ENCODE results near the gene DOCK2. TPM values are rescaled to one million over a fixed set of nuclear protein-coding genes. Genes with fewer than 3 reads are reported as not detected.

DOCK2 gene
- total and polyA plus RNA-seq, 12 donors, result 3.3 to 59.5 (median 21.0) TPM

DNA sequence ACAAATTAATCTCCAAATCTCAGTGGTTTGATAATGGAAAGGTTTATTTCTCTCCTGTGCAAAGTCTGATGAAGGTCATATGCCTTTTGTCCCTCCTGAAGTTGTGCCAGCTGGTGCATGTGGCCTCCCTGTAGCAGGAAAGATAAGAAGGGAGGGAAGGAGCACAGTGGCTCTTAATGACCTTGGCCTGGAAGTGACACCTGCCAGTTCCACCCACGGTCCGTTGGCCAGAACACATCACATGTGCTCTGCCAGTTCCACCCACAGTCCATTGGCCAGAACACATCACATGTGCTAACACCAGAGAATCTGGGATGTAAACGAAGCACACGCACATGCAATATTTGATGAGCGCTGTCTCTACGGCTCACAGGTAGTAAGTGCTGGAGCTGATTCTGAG lies 130.9 kb downstream of the DOCK2 start:
- H3K4me1 ChIP-seq (replicated peaks in 1 of 2), result peaks cover 4 to 9% of the 10 kb centered on the region in 2 donors
- TF ChIP-seq, protein P1, sequence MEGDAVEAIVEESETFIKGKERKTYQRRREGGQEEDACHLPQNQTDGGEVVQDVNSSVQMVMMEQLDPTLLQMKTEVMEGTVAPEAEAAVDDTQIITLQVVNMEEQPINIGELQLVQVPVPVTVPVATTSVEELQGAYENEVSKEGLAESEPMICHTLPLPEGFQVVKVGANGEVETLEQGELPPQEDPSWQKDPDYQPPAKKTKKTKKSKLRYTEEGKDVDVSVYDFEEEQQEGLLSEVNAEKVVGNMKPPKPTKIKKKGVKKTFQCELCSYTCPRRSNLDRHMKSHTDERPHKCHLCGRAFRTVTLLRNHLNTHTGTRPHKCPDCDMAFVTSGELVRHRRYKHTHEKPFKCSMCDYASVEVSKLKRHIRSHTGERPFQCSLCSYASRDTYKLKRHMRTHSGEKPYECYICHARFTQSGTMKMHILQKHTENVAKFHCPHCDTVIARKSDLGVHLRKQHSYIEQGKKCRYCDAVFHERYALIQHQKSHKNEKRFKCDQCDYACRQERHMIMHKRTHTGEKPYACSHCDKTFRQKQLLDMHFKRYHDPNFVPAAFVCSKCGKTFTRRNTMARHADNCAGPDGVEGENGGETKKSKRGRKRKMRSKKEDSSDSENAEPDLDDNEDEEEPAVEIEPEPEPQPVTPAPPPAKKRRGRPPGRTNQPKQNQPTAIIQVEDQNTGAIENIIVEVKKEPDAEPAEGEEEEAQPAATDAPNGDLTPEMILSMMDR (IDR thresholded peaks at IDR 0.05), result no peak
- TF ChIP-seq POLR2A (IDR thresholded peaks at IDR 0.05), result no peak
- no peaks in the 10 kb centered on the region for H3K36me3 ChIP-seq (replicated peaks in 1 of 2)
- no peaks in the 10 kb centered on the region for H3K9me3 ChIP-seq (replicated peaks in 1 of 3)
- intact Hi-C loops (cut with DNase I), result no loop called here
- DNase-seq, result peak; percentile 42 to 91 (median 84)
- no peaks in the 10 kb centered on the region for H3K27me3 ChIP-seq
- peak overlapping the region in 2 of 5 donors; percentile 22 to 52 for H3K27ac ChIP-seq
- no peak overlapping the region for H3K4me3 ChIP-seq
- WGBS, 4 donors, result 50 to 56% (median 54%) methylated on average over 6 of the region's 6 CpGs

DNA sequence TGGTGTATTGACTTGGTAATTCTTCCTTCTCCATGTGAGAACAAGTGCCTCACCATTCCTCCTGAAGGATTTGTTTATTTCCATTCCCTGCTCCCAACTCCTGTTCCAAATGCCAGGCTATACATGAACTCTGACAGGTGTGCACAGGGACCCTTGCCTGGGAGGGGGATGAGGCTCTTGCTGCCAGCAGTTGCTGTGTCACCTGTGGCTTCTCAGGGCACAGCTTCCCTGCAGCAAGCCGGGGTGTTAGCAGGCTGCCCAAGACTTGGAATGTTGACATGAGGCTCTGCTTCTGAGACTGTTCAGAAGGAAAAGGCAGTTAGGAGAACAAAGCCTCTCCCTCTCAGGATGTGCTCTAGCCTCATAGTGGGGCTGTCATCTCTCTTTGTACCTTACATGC lies 131.3 kb downstream of the DOCK2 start:
- H3K36me3 ChIP-seq (replicated peaks in 1 of 2), result no peaks in the 10 kb centered on the region
- TF ChIP-seq, protein P1 (IDR thresholded peaks at IDR 0.05), result no peak
- no peak for TF ChIP-seq POLR2A (IDR thresholded peaks at IDR 0.05)
- intact Hi-C loops (cut with DNase I), result no loop called here
- no peak for DNase-seq
- H3K4me1 ChIP-seq (replicated peaks in 1 of 2), result peaks cover 4 to 8% of the 10 kb centered on the region in 2 donors
- H3K27ac ChIP-seq, result peak overlapping the region in 1 of 5 donors; percentile 52
- WGBS, 4 donors, result 56 to 75% (median 71%) methylated on average over 1 of the region's 1 CpG; no CpG with 5 or more reads in 1 of the 4 donors
- H3K27me3 ChIP-seq, result no peaks in the 10 kb centered on the region
- no peak overlapping the region for H3K4me3 ChIP-seq
- no peaks in the 10 kb centered on the region for H3K9me3 ChIP-seq (replicated peaks in 1 of 3)

DNA sequence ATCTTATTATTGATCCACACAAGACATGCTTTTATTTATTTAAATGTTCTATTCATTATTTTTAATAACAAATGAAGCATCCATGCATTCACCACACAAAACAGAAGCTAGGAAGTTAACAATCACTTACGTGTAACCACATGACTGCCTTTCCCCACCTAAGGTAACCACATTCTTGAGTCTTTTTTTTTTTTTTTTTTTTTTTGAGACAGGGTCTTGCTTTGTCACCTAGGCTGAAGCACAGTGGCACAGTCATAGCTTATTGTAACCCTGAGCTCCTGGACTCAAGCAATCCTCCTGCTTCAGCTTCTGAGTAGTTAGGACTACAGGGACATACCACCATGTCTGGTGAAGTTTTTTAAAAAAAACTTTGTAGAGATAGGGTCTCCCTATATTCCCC lies 133.0 kb downstream of the DOCK2 start:
- Histone ChIP-seq H3K27me3 (no peaks in the 10 kb centered on the region), H3K4me3 (no peak overlapping the region), H3K4me1 (replicated peaks in 1 of 2) (peaks cover 0 to 4% of the 10 kb centered on the region in 2 donors), H3K27ac (no peak overlapping the region), H3K36me3 (replicated peaks in 1 of 2) (no peaks in the 10 kb centered on the region), H3K9me3 (replicated peaks in 1 of 3) (no peaks in the 10 kb centered on the region)
- DNase-seq, result no peak
- 82 to 91% (median 87%) methylated on average over 1 of the region's 1 CpG for WGBS, 4 donors
- no peak for TF ChIP-seq POLR2A (IDR thresholded peaks at IDR 0.05)
- TF ChIP-seq, protein P1 (IDR thresholded peaks at IDR 0.05), result no peak
- intact Hi-C loops (cut with DNase I), result no loop called here

DNA sequence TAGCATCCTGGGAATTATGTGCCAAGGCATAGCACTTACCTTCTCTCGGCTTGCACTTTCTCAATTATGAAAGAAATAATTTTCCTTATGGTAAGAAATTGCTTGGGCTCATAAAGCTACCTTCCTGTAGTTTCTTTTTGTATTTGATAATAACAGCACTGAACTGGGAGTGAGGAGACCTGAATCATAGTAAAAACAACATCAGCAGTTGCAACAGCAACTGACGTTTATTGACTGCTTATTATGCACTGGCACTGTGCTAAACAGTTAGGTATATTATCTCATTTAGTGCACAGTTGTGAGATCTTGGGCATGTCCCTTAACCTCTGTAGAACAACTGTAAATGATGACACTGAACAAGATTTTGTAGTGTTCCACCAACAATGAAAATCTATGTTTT lies 135.2 kb downstream of the DOCK2 start:
- WGBS, 4 donors, result 72 to 86% (median 81%) methylated on average over 2 of the region's 2 CpGs
- no peak for DNase-seq
- Histone ChIP-seq H3K36me3 (replicated peaks in 1 of 2) (no peaks in the 10 kb centered on the region), H3K4me3 (no peak overlapping the region), H3K9me3 (replicated peaks in 1 of 3) (no peaks in the 10 kb centered on the region), H3K4me1 (replicated peaks in 1 of 2) (peaks cover 0 to 9% of the 10 kb centered on the region in 2 donors), H3K27ac (no peak overlapping the region), H3K27me3 (no peaks in the 10 kb centered on the region)
- intact Hi-C loops (cut with DNase I), result no loop called here
- TF ChIP-seq, protein P1 (IDR thresholded peaks at IDR 0.05), result no peak
- no peak for TF ChIP-seq POLR2A (IDR thresholded peaks at IDR 0.05)

Data from adrenal gland (tissue), 12 donors.